Tibial nerve (tissue), 4 donors: ENCODE results near the gene LIPT1.

ENCODE experiments used
- CTCF ChIP-seq, 5 experiments: fragments of 200-600 bp in 3 of 5; fragments of 450-650 bp in 2 of 5; sonication (generic) in 3 of 5; IDR thresholded peaks; one replicate each; pipeline ENCODE4 v1.5.1; 2016 to 2019; ENCODE audit warnings: antibody characterized with exemption in 5 of 5, mild to moderate bottlenecking in 3 of 5, moderate library complexity in 2 of 5
- EP300 ChIP-seq, 2 donors: sonication (generic); formaldehyde crosslinking; IDR thresholded peaks; one replicate each; pipeline ENCODE4 v1.6.1; 2017; ENCODE audit warnings: antibody characterized with exemption in 2 of 2, mild to moderate bottlenecking in 1 of 2
- POLR2A ChIP-seq, 2 donors: fragments of 450-650 bp; IDR thresholded peaks; one replicate each; pipeline ENCODE4 v1.6.1; 2017; ENCODE audit warnings: antibody characterized with exemption in 2 of 2, mild to moderate bottlenecking in 2 of 2, moderate library complexity in 2 of 2

- TF ChIP-seq EP300 (IDR thresholded peaks at IDR 0.05) (no peak), CTCF (IDR thresholded peaks at IDR 0.05) (no peak), POLR2A (IDR thresholded peaks at IDR 0.05) (no peak)
Observed at GRCh38 chr2:99106913-99107312, 47.9 kb upstream of the LIPT1 start.
